Suprapubic skin (tissue), 4 donors: ENCODE data around the gene PNPLA2. TPM values are rescaled to one million over a fixed set of nuclear protein-coding genes. Genes with fewer than 3 reads are reported as not detected.

Experiments
- DNase-seq, 2 donors: peaks; one replicate each; pipeline ENCODE4 v3.0.0-alpha.2; 2019; ENCODE audit warnings: low spot score in 2 of 2
- H3K27ac ChIP-seq: fragments of 200-600 bp; sonication (generic); one replicate; pipeline ENCODE4 v1.5.1; 2019
- H3K27me3 ChIP-seq: fragments of 200-600 bp; sonication (generic); one replicate; pipeline ENCODE4 v1.5.1; 2019
- H3K36me3 ChIP-seq: fragments of 200-600 bp; sonication (generic); one replicate; pipeline ENCODE4 v1.5.1; 2019
- H3K4me1 ChIP-seq: fragments of 200-600 bp; sonication (generic); one replicate; pipeline ENCODE4 v1.5.1; 2019
- H3K4me3 ChIP-seq: fragments of 200-600 bp; sonication (generic); one replicate; pipeline ENCODE4 v1.5.1; 2019; ENCODE audit warnings: mild to moderate bottlenecking
- H3K9me3 ChIP-seq: fragments of 200-600 bp; sonication (generic); one replicate; pipeline ENCODE4 v1.5.1; 2019
- EP300 ChIP-seq: sonication (generic); formaldehyde crosslinking; IDR thresholded peaks from one replicate; pipeline ENCODE4 v1.6.1; 2017; ENCODE audit warnings: antibody characterized with exemption
- POLR2A ChIP-seq, 2 donors: fragments of 450-650 bp; IDR thresholded peaks; one replicate each; pipeline ENCODE4 v1.6.1; 2017; ENCODE audit warnings: antibody characterized with exemption in 2 of 2, mild to moderate bottlenecking in 2 of 2, moderate library complexity in 2 of 2
- POLR2AphosphoS5 ChIP-seq, 3 donors: sonication (generic); formaldehyde crosslinking; IDR thresholded peaks; one replicate each; pipeline ENCODE4 v1.6.1; 2017; ENCODE audit warnings: antibody characterized with exemption in 3 of 3
- WGBS: methylation state at CpG from one replicate; pipeline ENCODE4 v1.1.5; 2018; 5-methylcytosine and 5-hydroxymethylcytosine counted together
- total RNA-seq, 4 donors: library from RNA; depleted of rRNA; stranded (reverse); fragments of >200 nt; gene quantifications; one replicate each; pipeline ENCODE4 v1.1.0, GENCODE V29; 2016
- TF ChIP-seq, protein P1 (sequence below), 2 donors: fragments of 200-600 bp in 1 of 2; fragments of 450-650 bp in 1 of 2; sonication (generic) in 1 of 2; IDR thresholded peaks; one replicate each; pipeline ENCODE4 v1.5.1; 2016 to 2019; ENCODE audit warnings: antibody characterized with exemption in 2 of 2, mild to moderate bottlenecking in 1 of 2, moderate library complexity in 1 of 2

PNPLA2 gene
- total RNA-seq, 4 donors from 2014 or later = 74.9 to 117 (median 85.9) TPM

DNA sequence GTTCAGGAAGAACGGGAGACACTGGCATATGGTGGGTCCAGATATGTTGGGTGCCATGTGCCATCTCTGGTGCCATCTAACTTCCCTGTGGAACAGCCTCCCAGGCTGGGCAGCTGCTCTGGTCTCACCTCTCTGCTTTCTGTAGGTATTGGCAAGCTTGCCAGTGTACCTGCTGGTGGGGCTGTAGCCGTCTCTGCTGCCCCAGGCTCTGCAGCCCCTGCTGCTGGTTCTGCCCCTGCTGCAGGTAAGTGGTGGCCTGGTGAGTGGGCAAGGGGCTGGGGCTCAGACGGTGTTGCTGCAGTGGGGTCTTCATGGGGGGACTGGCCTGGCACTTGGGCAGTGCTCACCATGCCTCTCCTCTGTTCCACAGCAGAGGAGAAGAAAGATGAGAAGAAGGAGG, 6.3 kb upstream of the PNPLA2 start:
- WGBS = 75% methylated on average over 3 of the region's 3 CpGs
- H3K27me3 ChIP-seq = no peaks in the 10 kb centered on the region
- no peak overlapping the region for H3K4me3 ChIP-seq
- no peak for DNase-seq
- H3K36me3 ChIP-seq = peaks cover 30% of the 10 kb centered on the region
- peaks cover 35% of the 10 kb centered on the region for H3K4me1 ChIP-seq
- no peak overlapping the region for H3K27ac ChIP-seq
- no peaks in the 10 kb centered on the region for H3K9me3 ChIP-seq
- TF ChIP-seq EP300 = no peak
- no peak for TF ChIP-seq POLR2AphosphoS5 (IDR thresholded peaks at IDR 0.05)
- TF ChIP-seq, protein P1, sequence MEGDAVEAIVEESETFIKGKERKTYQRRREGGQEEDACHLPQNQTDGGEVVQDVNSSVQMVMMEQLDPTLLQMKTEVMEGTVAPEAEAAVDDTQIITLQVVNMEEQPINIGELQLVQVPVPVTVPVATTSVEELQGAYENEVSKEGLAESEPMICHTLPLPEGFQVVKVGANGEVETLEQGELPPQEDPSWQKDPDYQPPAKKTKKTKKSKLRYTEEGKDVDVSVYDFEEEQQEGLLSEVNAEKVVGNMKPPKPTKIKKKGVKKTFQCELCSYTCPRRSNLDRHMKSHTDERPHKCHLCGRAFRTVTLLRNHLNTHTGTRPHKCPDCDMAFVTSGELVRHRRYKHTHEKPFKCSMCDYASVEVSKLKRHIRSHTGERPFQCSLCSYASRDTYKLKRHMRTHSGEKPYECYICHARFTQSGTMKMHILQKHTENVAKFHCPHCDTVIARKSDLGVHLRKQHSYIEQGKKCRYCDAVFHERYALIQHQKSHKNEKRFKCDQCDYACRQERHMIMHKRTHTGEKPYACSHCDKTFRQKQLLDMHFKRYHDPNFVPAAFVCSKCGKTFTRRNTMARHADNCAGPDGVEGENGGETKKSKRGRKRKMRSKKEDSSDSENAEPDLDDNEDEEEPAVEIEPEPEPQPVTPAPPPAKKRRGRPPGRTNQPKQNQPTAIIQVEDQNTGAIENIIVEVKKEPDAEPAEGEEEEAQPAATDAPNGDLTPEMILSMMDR (IDR thresholded peaks at IDR 0.05) = no peak
- TF ChIP-seq POLR2A (IDR thresholded peaks at IDR 0.05) = no peak

GRCh38 chr11:813072-813455, 5.7 kb upstream of the PNPLA2 start:
- 100% methylated on average over 2 of the region's 6 CpGs for WGBS
- Histone ChIP-seq H3K36me3 (peaks cover 30% of the 10 kb centered on the region), H3K27ac (no peak overlapping the region), H3K4me1 (peaks cover 32% of the 10 kb centered on the region), H3K9me3 (no peaks in the 10 kb centered on the region), H3K27me3 (no peaks in the 10 kb centered on the region), H3K4me3 (no peak overlapping the region)
- no peak for TF ChIP-seq POLR2A (IDR thresholded peaks at IDR 0.05)
- no peak for TF ChIP-seq EP300
- TF ChIP-seq, protein P1 (IDR thresholded peaks at IDR 0.05) = no peak
- no peak for TF ChIP-seq POLR2AphosphoS5 (IDR thresholded peaks at IDR 0.05)
- DNase-seq = no peak

DNA sequence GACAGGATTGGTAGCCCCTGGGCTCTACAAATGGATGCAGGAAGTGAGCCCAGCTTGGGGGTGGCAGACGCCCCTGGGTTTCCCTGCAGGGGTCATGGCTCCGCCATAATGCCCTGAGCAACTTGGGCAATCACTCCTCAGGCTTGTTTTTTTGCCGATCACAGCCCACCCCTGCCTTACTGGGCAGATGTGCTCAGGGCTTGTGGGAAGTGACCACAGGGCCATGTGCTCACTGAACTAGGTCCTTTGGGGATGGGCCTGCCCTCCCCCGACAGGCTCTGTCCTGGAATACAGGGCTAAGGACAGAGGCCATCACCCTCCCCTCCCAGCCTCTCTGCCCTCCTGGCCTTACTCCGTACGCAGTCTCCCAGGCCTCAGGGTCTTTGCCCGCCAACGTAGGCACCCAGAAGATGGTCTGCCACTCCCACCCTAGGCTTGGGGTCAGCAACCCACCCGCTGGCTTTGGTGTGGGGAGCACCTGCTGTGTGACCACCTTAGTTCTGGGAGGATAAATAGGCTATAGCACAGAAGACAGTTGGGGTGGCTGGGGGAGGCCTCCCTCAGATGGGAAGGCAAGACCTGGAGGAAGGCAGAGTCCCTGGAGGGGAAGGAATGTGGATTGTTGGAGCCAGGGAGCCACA, 5.1 kb upstream of the PNPLA2 start:
- Histone ChIP-seq H3K4me1 (peaks cover 32% of the 10 kb centered on the region), H3K4me3 (no peak overlapping the region), H3K27ac (no peak overlapping the region), H3K9me3 (no peaks in the 10 kb centered on the region), H3K27me3 (no peaks in the 10 kb centered on the region), H3K36me3 (peaks cover 30% of the 10 kb centered on the region)
- WGBS = 74% methylated on average over 7 of the region's 9 CpGs
- no peak for TF ChIP-seq EP300
- TF ChIP-seq POLR2A (IDR thresholded peaks at IDR 0.05) = no peak
- TF ChIP-seq, protein P1 (IDR thresholded peaks at IDR 0.05) = no peak
- TF ChIP-seq POLR2AphosphoS5 (IDR thresholded peaks at IDR 0.05) = no peak
- no peak for DNase-seq

DNA sequence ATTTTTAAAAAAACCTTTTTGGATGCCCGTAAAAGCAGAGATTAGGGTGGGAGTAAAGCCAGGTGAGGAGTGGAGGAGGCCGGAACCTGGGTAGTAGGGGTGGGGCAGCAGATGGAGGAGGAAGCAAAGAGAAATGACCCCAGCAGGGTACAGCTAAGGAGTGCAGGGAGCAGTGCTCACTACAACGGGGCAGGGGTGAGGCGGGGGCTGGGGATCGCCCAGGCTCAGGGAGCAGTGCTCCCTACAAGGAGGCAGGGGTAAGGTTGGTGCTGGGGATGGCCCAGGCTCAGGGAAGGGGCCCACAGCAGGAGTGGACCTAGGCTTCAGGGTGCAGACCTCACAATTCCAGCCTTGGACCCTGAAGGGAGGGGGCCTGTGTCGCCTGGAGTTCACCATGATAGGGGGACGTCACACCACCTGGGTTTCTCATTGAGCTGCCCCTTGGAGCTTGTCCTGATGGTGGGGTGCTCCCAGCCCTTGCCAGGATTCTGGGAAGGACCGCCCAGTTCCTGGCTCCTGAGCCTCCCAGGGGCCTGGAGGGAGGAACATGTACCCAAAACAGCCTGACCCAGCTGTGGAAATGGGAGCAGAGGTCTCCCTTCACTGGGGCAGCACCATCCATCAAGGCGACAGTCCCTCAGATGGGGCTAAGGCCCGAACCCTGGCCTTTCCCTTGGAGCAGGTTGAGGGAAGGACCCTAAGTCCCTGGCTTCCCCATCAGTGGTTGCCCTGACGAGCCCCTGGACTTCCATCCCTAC, 2.9 kb upstream of the PNPLA2 start:
- TF ChIP-seq POLR2AphosphoS5 (IDR thresholded peaks at IDR 0.05) (no peak), POLR2A (IDR thresholded peaks at IDR 0.05) (no peak), EP300 (no peak)
- TF ChIP-seq, protein P1 (IDR thresholded peaks at IDR 0.05) = no peak
- H3K27ac ChIP-seq = no peak overlapping the region
- WGBS = 91% methylated on average over 6 of the region's 11 CpGs
- H3K4me1 ChIP-seq = peaks cover 35% of the 10 kb centered on the region
- no peak overlapping the region for H3K4me3 ChIP-seq
- no peak for DNase-seq
- H3K36me3 ChIP-seq = peaks cover 30% of the 10 kb centered on the region
- no peaks in the 10 kb centered on the region for H3K9me3 ChIP-seq
- no peaks in the 10 kb centered on the region for H3K27me3 ChIP-seq

DNA sequence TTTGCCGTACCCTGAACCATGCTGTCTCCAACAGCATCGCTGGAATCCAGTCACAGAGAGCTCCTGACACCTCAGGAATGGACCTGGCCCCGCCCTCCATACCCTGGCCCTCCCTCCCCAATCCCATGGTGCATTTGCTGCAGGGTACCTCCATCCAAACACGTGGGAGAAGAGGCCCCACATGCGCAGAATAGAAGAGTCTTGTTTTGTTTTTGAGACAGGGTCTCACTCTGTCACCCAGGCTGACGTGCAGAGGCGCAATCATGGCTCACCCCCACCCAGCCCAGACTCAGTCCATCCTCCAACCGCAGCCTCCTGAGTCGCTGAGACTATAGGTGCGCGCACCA, 2.3 kb upstream of the PNPLA2 start:
- DNase-seq = no peak
- 83% methylated on average over 11 of the region's 11 CpGs for WGBS
- H3K27ac ChIP-seq = no peak overlapping the region

More for the DNA sequence above, 2.3 kb upstream of the PNPLA2 start:
- Histone ChIP-seq H3K4me1 (peaks cover 35% of the 10 kb centered on the region), H3K27me3 (no peaks in the 10 kb centered on the region), H3K9me3 (no peaks in the 10 kb centered on the region), H3K36me3 (peaks cover 29% of the 10 kb centered on the region), H3K4me3 (no peak overlapping the region)
- TF ChIP-seq, protein P1 (IDR thresholded peaks at IDR 0.05) = no peak
- TF ChIP-seq POLR2AphosphoS5 (IDR thresholded peaks at IDR 0.05) (no peak), EP300 (no peak), POLR2A (IDR thresholded peaks at IDR 0.05) (no peak)
